Dermis blood vessel endothelial cell (primary cell): ENCODE measurements around the gene FBXL7. TPM values are rescaled to one million over a fixed set of nuclear protein-coding genes. Genes with fewer than 3 reads are reported as not detected.
A peak's percentile ranks its signal among the peaks of the same experiment; 100 is the strongest.

Experiments
- DNase-seq: peaks from one replicate; pipeline ENCODE4 v3.0.0; 2010
- total RNA-seq: library from RNA; depleted of rRNA; stranded (reverse); fragments of >200 nt; gene quantifications from 2 replicates; pipeline ENCODE4 v1.2.3, GENCODE V29; 2014

FBXL7 gene
- total RNA-seq, 1 donor from 2014 or later, result 15.5 TPM

DNA sequence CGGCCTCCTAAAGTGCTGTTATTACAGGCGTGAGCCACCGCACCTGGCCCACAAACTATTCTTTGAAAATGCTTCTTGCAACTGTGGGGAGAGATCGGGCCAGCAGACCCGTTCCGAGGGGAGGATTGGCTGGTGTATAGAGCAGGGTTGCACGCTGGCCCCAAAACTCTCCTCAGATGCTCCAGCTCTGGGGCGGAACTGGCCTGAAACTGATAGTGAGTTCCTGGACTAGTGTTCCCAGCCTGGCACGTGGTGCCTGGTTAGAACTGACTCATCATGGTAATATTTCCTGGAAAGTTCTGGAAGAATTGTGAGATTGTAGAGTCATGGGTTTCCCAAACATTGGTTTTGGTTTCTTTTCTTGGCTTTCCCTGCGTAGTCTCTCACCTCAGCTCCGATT lies 120.5 kb downstream of the FBXL7 start:
- peak; percentile 86 for DNase-seq

DNA sequence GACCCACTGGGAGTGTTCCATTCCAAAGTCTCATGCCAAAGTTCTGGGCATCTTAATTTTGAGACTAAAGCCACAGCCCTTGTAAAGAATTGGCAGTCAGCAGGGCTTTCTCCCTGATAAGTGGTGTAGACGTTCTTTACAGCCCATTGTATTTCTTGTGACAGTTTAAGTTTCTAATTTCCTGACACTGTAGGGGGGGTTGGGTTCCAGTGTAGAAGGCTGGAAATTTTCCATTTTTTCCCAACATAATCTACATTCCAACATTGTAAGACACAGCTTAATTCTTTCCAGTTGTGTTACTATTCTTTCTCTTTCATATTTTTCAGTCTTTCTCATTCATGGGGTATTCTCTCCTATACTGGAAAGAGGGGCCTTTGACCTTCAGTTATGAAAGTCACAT lies 121.1 kb downstream of the FBXL7 start:
- DNase-seq, result peak; percentile 47

DNA sequence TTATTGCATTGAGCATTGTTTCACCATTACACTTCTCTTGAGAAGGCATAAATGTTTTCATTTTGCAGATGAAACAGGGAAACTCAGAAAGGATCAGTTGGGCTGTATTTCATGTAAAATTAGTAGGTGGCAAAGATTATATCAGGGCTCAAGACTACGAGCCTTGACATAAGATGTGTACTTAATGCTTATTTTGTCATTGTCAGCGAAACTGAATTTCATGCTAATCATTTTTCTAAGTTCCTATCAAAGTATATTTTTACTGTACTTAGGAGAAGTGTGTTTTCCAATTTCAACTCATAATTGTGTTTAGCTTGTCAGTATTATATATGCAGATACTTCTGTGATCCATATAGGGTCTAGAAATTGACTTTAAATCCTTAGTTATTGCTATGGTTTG lies 123.8 kb downstream of the FBXL7 start:
- DNase-seq, result no peak

DNA sequence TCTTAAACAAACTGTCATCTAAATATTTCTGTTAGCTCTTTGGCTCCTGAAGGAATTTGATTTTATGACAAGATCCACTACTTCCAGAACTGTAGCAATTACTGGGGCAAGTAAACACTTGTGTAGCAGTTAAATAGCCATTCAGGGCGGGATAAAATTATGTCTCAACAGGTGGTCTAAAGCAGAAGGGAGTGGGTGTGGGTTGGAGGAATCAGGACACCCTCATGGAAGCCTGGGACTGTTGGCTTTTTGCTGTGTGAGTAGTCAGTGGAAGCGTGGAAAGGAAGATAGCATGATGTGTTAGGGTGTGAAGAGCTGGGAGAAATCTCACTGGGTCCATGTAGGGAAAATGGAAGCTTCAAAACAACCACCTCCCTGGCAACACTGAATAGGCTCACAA lies 127.1 kb downstream of the FBXL7 start:
- no peak for DNase-seq

DNA sequence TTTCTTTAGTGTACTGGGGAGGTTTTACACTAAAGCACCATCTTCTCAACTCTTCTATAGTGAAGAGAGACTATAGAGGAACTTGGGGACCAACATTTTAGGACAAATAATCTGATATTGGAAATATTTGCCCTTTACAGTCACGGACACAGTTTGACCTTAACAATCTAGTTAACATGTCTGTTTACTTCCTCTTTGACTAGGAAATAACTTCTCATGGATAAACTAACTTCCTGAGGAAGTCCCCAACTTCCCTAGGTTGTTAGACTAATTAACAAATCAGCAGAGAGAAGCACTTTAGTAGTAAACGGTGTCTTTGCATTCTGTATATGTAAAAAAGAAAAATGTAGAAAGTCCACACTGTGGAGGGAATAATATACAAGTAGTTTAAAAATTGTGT lies 127.7 kb downstream of the FBXL7 start:
- DNase-seq, result no peak

DNA sequence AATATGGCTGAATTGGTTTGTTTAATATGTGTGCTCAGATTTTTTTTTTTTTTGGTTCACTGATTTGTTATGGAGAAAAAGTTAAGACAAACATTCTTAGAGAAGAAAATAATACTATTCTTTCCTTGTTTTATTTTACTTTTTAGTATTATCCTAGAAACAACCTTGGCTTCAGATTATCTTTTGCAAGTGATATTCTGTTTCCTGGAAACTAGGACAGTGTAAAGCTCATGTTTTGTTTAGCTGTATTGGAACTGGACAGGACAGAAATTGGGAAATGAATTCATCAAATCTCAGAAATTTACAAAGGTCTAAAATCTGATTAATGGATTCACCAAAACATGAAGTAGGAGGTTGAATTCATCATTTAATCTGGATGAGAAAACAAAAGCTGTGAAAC lies 130.5 kb downstream of the FBXL7 start:
- no peak for DNase-seq

DNA sequence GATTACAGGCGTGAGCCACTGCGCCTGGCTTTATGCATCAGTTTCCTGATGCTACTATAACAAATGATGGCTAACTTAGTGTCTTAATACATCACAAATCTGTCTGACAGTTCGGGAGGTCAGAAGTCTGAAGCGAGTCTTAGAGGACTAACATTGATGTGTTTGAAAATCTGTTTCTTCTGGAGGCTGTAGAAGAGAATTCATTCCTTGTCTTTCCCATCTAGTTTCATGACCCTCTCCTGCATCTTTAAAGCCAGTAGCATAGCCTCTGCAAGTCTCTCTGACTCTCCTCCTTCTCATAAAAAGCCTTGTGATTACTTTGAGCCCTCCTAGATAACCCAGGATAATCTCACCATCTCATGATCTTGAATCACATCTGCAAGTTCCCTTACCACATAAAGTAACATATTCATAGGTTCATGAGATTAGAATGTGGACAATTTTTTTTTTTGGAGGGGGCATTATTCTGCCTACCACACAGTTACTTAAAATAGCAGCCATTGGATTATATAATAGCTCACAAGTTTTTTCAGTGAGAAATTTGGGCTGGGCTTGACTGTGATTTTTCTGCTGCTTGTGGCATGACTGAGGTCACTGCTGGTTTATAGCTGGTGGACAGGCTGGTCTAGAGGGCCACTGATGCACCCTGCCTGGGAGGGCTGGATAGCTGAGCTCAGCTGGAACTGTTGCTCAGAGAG lies 134.8 kb downstream of the FBXL7 start:
- no peak for DNase-seq

DNA sequence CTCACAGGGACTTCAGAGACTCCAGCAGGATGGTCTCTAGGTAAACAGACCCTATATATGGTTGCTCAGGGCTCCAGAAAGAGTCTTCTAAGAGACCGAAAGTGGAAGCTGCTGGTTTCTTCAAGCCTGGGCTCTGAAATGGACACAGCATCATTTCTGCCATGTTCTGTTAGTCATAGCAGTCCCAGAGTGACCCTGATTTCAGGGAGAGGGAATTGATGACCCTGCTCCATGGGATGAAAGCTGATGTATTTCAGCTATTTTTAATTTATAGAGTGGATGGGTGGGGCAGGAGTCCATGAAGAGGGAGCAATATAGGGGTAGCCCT lies 135.3 kb downstream of the FBXL7 start:
- no peak for DNase-seq

DNA sequence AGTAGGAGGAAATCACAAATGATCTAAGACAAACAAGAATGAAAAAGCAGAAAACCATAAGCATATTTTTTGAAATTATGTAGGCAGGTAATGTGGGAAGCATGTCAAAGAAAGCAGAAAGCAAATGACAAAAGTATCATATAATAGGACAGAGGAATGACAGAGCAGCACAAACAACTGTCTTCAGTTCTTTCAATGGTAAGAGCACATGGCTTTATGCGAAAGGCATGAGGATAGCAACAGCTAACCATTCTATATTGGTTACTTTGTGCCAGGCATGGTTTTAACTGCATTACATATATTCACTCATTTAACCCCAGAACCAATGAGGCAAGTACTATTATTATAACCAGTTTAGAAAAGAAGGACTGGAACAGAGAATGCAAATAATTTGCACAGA lies 137.4 kb downstream of the FBXL7 start:
- no peak for DNase-seq

DNA sequence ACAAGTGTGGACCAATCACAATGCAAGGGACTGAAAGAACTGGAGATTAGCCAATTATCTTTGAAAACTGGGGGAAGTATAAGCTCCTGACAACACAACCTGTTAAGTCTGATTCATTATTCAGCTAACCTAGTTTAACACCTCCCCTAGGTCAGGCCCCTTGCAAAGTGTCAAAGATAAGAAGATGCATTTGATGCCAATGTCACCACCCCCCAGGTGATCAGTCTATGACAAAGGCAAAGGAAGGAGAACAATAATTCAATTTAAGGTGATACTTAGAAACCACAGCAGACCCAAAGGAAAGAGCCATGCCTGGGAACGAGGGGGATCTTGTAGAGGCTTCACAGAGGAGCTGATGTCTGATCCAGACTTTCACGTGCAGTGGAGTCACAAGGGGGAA lies 137.9 kb downstream of the FBXL7 start:
- no peak for DNase-seq

DNA sequence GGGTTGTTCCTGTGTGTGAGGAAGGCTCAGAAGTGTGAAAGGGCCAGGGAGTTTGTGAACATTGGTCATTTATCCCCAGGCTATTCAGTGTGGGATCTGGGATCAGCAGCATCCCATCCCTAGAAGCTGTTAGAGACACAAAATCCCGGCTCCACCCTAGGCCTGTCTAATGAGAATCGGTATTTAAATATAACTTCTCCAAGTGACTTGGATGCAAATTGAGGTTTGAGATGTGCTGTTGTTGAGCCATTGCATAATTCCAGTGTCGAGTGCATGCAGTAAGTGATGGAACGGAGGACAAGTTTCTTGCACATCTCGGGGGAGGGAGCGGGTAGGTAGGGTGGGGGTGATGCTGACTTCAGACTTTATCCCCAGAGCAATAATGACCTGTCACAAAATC lies 138.3 kb downstream of the FBXL7 start:
- DNase-seq, result no peak

DNA sequence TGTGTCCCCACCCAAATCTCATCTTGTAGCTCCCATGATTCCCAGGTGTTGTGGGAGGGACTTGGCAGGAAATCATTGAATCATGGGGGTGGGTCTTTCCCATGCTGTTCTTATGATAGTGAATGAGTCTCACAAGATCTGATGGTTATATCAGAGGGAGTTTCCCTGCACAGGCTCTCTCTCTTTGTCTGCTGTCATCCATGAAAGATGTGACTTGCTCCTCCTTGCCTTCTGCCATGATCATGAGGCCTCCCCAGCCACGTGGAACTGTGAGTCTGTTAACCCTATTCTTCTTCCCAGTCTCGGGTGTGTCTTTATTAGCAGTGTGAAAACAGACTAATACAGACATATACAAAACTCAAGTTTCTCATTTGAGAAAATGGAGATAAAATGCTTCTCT lies 139.3 kb downstream of the FBXL7 start:
- no peak for DNase-seq

DNA sequence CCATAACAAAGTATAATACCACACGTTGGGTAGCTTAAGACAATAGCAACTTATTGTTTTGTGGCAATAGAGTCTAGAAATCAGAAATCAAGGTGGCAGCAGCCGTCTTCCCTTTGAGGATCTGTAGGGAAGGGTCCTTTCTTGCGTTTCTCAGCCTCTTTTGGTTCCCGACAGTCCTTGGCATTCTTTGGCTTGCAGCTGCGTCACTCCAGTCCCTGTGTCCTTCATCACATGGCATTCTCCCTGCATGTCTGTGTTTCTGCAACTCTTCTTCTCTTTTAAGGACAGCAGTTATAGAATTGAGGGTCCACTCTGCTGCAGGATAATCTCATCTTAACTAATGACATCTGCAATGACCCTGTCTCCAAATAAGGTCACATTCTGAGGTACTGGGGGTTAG lies 140.1 kb downstream of the FBXL7 start:
- DNase-seq, result no peak

DNA sequence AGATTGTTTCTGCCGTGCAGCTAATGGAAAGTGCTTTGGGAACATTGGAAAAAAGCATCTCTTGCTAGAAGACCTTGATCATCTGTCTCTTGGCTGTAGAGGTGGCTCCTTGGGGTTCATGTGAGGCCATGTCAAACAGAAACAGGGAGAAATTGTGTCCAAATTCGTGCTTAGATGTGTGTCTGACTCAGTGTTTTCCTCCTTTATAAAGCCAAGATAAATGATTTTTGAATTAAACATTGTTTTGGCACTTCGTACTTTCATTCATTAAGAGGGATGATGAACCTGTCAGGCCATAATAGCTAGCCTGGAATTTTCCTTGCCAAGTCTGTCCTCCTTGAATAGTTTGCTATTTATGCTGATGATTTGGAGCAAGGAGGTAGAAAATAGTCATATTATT lies 143.8 kb downstream of the FBXL7 start:
- DNase-seq, result no peak

DNA sequence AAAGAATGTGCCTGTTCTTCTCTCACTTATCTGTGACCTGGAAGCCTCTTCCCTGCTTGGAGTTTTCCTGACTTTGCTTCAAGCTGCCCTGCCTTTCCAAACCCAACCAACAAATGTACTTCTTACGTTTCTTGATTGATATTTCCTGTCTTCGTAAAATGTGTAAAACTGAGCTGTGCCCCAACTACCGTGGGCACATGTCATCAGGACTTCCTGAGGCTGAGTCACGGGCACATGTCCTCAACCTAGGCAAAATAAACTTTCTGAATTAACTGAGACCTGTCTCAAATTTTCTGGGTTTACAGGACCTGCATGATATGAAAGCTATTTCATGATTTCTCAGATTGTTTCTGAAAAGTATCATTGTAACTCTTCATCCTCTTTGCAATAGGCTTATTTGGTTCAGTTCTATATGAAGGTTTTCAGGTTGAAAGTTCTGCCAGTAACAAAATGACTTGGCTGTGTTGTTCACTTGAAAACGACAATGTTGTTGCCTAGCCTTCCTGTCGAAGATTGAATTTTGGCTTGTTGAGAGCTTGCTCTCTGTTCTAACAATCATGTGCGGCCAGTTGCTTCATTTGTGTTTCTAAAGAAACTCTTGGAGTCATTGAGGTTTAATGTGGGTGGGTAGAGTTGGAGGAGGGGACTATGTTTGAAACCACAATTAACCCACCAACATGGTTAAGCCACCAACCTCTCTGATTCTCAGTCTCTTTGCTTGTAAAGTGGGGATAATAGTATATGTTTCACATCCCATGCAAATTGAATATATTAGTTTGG lies 145.6 kb downstream of the FBXL7 start:
- DNase-seq, result peak; percentile 82

DNA sequence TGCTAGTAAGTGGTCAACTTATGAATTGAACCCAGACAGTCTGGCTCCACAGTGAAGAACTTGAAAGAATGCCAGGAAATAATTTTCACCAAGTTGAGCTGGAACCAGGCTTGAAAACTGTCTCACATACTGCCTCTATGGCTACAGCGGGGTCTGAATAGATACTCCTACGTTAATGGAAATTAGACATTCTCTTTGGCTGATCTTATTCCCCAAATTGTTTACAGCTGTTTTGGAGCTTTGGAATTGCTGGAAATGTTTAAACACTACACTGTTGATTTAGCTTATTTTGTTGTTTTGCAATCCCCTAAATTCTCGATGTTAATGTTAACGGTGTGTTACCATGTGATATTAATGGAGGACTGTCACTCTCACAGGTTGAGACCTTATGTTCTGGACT lies 146.4 kb downstream of the FBXL7 start:
- no peak for DNase-seq

DNA sequence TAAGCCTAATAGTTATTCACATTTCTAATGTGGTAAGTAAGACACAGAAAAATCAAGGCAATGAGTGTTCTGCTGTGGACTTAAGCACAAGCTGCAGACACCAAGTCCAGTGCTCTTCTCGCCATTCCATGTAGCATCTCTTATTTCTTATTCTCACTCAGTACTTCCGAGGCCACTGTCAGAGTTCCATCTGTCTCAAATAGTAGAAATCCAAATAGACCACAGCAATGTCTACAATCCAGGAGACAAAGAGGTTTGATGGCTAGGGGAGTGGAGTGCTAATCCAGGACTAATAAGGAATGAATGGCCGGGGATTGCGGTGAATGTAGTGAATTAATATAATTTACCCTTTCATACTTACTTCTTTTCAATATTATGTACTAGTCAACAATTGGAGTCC lies 147.3 kb downstream of the FBXL7 start:
- DNase-seq, result no peak

DNA sequence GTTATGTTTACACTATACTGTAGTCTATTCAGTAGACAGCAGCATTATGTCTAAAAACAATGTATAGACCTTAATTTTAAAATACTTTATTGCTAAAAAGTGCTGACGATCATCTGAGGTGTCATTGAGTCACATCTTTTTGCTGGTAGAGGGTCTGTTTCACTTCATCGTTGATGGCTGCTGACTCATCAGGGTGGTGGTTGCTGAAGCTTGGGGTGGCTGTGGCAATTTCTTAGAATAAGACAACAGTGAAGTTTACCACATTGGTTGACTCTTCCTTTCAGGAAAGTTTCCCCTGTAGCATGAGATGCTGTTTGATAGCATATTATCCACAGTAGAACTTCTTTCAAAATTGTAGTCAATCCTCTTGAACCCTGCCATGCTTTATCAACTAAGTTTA lies 150.3 kb downstream of the FBXL7 start:
- DNase-seq, result no peak

DNA sequence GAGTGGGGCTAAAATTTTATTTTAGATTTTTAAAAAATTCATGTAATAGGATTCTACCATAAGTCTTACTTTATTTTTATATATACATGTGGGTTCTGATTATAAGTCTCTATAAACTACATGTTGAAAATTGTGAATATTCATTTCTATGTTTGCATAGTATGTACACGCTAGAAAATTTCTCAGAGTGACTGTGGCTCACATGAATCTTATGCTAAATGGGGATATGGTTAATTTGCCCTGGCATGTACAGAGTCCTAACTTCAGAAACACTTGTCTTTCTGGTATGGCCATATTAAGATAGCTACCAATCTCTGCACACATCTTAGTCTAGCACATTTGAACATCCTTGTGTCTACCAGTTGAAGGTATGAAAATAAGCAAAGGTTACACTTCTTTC lies 154.8 kb downstream of the FBXL7 start:
- DNase-seq, result no peak

DNA sequence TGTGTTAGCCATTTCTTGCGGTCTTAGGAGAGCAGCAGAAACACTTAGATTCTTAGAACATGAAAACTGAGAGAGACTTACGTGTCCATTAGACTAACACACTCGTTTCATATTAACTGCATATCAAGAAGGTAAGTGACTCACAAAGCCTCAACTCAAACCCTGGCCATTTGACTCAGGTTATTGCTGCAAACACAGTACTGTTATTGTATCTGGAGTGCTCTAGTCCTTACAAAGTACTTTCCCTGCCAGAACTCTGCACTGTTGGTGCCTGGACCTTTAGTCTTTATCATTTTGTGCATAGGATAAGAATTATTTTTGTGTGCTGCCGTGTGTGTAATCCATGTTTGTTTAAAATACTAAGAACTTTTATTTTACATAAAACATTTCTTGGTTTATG lies 155.7 kb downstream of the FBXL7 start:
- DNase-seq, result no peak

DNA sequence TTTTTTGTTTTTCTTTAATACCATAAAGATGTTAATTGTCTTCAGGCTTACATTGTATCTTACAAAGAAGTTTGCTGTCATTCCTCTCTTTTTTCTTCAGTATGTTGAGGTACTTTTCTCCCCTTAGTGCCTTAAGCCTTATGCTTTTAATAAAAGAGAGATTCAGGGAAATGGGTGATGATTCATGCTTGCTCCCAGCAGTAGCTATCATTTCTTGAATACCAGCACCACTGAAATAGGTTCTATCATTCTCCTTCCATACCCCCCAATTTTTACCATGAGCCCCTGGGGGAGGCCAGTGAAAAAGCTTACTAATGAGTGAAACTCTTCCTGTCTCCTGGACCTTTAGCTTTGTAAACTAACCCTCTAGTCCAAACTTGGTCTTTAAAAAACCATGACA lies 165.0 kb downstream of the FBXL7 start:
- no peak for DNase-seq

DNA sequence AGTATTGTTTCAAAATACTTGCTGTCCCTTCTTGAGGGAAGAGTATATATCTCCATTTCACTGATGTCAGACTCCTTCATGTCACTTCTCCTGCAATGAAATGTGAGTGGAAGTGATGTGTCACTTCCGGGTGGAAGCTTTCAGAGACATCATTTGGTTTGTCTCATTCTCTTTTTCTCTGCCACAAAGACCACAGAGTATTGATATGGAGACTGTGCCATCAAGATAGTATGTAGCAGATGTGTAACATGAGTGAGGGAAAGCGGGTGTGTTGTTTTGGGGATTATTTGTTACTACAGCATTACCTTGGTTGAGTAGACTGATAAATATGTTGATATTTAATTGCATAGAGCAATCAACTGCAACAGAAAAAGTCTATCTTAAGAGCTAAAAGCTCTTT lies 169.8 kb downstream of the FBXL7 start:
- DNase-seq, result no peak

DNA sequence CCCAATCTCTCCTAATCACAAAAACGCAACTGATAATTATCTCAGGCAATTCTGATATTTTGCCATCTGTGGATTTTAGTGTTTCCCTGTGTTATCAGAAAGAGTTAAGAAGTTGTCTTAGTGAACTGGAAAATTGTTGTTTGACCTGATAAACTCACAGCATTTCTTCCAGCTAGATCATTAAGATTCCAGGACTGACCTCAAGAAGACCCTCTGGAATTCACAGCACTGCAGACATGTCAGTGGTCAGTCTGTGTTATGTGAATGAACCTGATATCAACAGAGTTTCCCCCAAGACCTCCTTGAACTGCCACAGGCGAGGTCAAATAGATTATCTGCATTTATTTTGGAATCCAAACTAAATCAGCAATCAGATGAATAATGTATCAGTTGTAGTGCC lies 174.7 kb downstream of the FBXL7 start:
- DNase-seq, result no peak

DNA sequence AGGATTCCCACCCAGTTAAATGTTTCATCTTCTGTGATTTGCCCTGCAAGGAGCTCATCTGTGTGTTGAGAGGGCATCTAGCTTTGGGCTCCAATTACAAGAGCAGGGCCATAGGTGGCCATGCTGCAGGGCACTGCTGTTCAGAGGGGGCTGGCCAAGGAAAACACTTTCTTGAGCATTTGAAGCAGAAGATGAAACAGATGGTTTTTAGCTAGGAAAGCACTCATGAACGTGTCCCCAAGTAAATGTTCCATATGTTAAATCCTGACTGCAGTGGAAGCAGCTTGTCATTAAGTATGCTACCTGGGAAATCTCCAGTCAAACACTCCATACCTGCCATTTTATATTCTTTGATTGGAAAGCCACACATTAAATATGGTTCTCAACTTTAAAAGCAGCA lies 176.6 kb downstream of the FBXL7 start:
- no peak for DNase-seq

DNA sequence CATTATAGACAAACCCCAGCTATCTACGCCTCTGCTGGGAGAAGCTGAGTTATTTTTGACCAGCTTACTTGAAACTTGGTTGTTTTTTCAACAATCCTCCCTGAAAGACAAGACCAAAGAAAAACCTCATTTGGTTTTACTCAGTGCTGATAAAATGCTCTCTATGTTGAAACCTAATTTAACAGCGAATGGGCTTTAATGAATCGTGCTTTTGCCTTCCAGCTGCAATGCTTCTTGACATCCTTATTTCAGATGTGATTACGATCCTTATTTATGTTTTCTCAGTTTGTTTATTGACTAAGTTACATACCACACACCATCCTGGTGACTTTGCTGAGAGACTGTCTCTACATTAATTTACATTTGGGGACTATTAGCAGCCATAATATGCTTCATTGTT lies 179.2 kb downstream of the FBXL7 start:
- DNase-seq, result no peak
